Breast epithelium (tissue), 4 donors: ENCODE results near the gene PIM3. TPM values are rescaled to one million over a fixed set of nuclear protein-coding genes. Genes with fewer than 3 reads are reported as not detected.

Experiments used
- DNase-seq, 2 donors: peaks; one replicate each; pipeline ENCODE4 v3.0.0-alpha.2; 2019; ENCODE audit warnings: low spot score in 2 of 2
- H3K27ac ChIP-seq, 2 donors: fragments of 200-600 bp; sonication (generic) in 1 of 2; one replicate each; pipeline ENCODE4 v1.5.1; 2016 to 2019; ENCODE audit warnings: mild to moderate bottlenecking in 1 of 2
- H3K27me3 ChIP-seq, 2 donors: fragments of 200-600 bp; sonication (generic) in 1 of 2; one replicate each; pipeline versions ENCODE4 v1.5.1 to v1.6.0; 2017 to 2019; ENCODE audit warnings: control low read depth in 1 of 2, mild to moderate bottlenecking in 1 of 2
- H3K36me3 ChIP-seq: fragments of 200-600 bp; one replicate; pipeline ENCODE4 v1.5.1; 2019
- H3K4me1 ChIP-seq, 2 donors: fragments of 200-600 bp; sonication (generic); one replicate each; pipeline ENCODE4 v1.5.1; 2016 to 2019; ENCODE audit warnings: control low read depth in 1 of 2
- H3K4me3 ChIP-seq, 3 donors: fragments of 200-600 bp; sonication (generic); 1 replicate in 2 of 3; 2 replicates in 1 of 3; pipeline ENCODE4 v1.5.1; 2016 to 2019; ENCODE audit warnings: mild to moderate bottlenecking in 3 of 3, moderate library complexity in 2 of 3
- H3K9me3 ChIP-seq, 2 donors: fragments of 200-600 bp; sonication (generic) in 1 of 2; one replicate each; pipeline ENCODE4 v1.5.1; 2016 to 2019; ENCODE audit warnings: control low read depth in 1 of 2
- POLR2A ChIP-seq: fragments of 450-650 bp; IDR thresholded peaks from one replicate; pipeline ENCODE4 v1.6.1; 2016; ENCODE audit warnings: antibody characterized with exemption, mild to moderate bottlenecking, moderate library complexity
- POLR2AphosphoS5 ChIP-seq, 3 donors: sonication (generic); formaldehyde crosslinking; IDR thresholded peaks; one replicate each; pipeline ENCODE4 v1.6.1; 2017; ENCODE audit warnings: antibody characterized with exemption in 3 of 3
- intact Hi-C: fragments of 100-400 bp; cut with DNase I; formaldehyde crosslinking; loops from one replicate; pipeline ENCODE4 v1.15.1; 2023; ENCODE audit warnings: low total_unique reads
- total RNA-seq, 3 donors: library from RNA; depleted of rRNA; stranded (reverse); fragments of >200 nt; gene quantifications; one replicate each; pipeline ENCODE4 v1.1.0, GENCODE V29; 2016
- TF ChIP-seq, protein P1 (sequence below), 3 donors: fragments of 450-650 bp; IDR thresholded peaks; one replicate each; pipeline ENCODE4 v1.5.1; 2016 to 2017; ENCODE audit warnings: antibody characterized with exemption in 3 of 3, mild to moderate bottlenecking in 3 of 3, moderate library complexity in 3 of 3

The PIM3 gene
- total RNA-seq, 3 donors from 2014 or later: 63.0 to 92.1 (median 87.1) TPM

DNA sequence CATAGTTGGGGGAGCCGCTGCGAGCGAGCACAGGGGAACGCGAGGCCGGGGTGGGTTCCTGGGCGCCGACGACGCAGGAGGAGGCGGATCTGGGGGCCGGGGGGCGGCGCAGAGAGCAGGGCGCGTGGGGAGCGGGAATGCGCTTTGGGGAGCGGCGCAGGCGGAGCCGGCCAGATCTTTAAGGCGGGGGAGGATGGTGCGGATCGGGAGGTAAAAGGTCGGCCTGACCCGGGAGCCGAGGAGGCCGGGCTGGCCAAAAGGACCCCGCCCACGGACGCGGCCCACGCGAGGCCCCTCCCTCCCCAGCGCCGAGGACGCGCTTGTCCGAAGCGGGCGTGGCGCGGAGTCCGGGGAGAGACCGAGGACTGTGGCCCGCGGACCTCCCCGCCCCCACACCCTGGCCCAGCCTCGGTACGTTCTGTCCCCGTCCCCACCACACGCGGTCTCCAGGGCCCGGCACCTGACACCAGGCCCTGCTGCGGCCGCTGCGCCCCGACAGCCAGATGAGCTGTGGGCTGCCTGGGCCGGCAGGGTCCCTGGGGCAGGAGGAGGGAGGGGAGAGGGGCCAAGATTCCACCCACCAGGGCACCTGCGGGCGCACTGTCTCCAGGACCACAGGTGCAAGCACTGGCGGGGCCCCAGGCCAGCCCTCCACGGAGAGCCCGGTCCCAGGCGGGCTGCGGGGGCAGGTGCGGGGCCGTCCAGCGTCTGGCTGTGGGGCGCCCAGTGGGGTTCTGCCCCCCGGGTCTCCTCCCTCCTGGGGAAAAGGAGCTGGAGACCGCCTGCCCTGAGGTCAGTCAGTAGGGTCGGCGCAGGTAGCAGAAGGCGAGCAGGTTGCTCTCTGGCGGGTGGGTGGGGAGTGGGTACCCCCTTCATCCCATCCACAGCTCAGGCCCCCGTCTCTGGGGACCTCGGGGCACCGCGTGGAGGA is 10.9 kb downstream of the PIM3 start:
- intact Hi-C loops: no loop called here
- H3K4me3 ChIP-seq: peak overlapping the region; percentile 47 to 64 (median 57)
- TF ChIP-seq, protein P1, sequence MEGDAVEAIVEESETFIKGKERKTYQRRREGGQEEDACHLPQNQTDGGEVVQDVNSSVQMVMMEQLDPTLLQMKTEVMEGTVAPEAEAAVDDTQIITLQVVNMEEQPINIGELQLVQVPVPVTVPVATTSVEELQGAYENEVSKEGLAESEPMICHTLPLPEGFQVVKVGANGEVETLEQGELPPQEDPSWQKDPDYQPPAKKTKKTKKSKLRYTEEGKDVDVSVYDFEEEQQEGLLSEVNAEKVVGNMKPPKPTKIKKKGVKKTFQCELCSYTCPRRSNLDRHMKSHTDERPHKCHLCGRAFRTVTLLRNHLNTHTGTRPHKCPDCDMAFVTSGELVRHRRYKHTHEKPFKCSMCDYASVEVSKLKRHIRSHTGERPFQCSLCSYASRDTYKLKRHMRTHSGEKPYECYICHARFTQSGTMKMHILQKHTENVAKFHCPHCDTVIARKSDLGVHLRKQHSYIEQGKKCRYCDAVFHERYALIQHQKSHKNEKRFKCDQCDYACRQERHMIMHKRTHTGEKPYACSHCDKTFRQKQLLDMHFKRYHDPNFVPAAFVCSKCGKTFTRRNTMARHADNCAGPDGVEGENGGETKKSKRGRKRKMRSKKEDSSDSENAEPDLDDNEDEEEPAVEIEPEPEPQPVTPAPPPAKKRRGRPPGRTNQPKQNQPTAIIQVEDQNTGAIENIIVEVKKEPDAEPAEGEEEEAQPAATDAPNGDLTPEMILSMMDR (IDR thresholded peaks at IDR 0.05): no peak
- TF ChIP-seq POLR2AphosphoS5 (IDR thresholded peaks at IDR 0.05): peak in 1 of 3 donors; percentile 47
- TF ChIP-seq POLR2A: no peak
- peaks cover 16 to 21% of the 10 kb centered on the region in 2 donors for H3K4me1 ChIP-seq
- peak overlapping the region; percentile 78 to 88 for H3K27ac ChIP-seq
- no peaks in the 10 kb centered on the region for H3K9me3 ChIP-seq
- no peaks in the 10 kb centered on the region for H3K27me3 ChIP-seq
- no peaks in the 10 kb centered on the region for H3K36me3 ChIP-seq
- DNase-seq: peak; percentile 69 to 79

- H3K36me3 ChIP-seq: no peaks in the 10 kb centered on the region
- TF ChIP-seq POLR2A (no peak), POLR2AphosphoS5 (IDR thresholded peaks at IDR 0.05) (no peak)
- TF ChIP-seq, protein P1 (IDR thresholded peaks at IDR 0.05): no peak
- peak overlapping the region; percentile 47 to 64 (median 57) for H3K4me3 ChIP-seq
- peak overlapping the region; percentile 78 to 88 for H3K27ac ChIP-seq
- DNase-seq: peak; percentile 34 to 51
- H3K9me3 ChIP-seq: no peaks in the 10 kb centered on the region
- intact Hi-C loops: no loop called here
- no peaks in the 10 kb centered on the region for H3K27me3 ChIP-seq
- peaks cover 10 to 18% of the 10 kb centered on the region in 2 donors for H3K4me1 ChIP-seq
Observed at GRCh38 chr22:49972163-49973017, 11.8 kb downstream of the PIM3 start.

DNA sequence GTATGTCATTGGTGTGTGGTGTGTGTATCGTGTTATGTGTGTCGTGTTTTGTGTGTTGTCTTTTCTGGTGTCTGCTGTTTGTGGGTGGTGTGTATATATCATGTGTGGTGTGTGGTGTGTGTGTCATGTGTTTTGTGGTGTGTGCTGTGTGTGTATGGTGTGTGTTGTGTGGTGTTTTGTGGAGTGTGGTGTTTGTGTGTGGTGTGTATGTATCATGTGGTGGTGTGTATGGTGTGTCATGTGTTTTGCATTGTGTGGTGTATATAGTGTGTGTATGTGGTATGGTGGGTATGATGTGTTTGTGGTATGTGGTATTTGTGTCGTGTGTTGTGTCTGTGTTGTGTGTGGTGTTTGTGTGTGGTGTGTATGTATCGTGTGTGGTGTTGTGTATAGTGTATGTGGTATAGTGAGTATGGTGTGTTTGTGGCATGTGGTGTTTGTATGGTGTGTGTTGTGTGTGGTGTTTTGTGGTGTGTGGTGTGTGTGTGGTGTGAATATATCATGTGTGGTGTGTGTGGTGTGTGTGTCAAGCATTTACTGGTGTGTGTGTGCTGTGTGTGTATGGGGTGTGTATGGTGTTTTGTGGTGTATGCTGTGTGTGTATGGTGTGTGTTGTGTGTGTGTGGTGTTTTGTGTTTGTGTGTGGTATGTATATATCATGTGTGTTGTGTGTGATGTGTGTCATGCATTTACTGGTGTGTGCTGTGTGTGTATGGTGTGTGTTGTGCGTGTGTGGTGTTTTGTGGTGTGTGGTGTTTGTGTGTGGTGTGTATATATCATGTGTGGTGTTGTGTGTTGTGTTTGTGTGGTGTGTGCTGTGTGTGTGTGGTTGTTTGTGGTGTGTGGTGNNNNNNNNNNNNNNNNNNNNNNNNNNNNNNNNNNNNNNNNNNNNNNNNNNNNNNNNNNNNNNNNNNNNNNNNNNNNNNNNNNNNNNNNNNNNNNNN is 12.7 kb downstream of the PIM3 start:
- H3K9me3 ChIP-seq: no peaks in the 10 kb centered on the region
- H3K4me3 ChIP-seq: no peak overlapping the region
- TF ChIP-seq, protein P1 (IDR thresholded peaks at IDR 0.05): no peak
- no peak for TF ChIP-seq POLR2A
- TF ChIP-seq POLR2AphosphoS5 (IDR thresholded peaks at IDR 0.05): no peak
- no peak overlapping the region for H3K27ac ChIP-seq
- H3K27me3 ChIP-seq: no peaks in the 10 kb centered on the region
- peak in 1 of 2 donors; percentile 10 for DNase-seq
- H3K4me1 ChIP-seq: peaks cover 10 to 18% of the 10 kb centered on the region in 2 donors
- intact Hi-C loops: no loop called here
- no peaks in the 10 kb centered on the region for H3K36me3 ChIP-seq

DNA sequence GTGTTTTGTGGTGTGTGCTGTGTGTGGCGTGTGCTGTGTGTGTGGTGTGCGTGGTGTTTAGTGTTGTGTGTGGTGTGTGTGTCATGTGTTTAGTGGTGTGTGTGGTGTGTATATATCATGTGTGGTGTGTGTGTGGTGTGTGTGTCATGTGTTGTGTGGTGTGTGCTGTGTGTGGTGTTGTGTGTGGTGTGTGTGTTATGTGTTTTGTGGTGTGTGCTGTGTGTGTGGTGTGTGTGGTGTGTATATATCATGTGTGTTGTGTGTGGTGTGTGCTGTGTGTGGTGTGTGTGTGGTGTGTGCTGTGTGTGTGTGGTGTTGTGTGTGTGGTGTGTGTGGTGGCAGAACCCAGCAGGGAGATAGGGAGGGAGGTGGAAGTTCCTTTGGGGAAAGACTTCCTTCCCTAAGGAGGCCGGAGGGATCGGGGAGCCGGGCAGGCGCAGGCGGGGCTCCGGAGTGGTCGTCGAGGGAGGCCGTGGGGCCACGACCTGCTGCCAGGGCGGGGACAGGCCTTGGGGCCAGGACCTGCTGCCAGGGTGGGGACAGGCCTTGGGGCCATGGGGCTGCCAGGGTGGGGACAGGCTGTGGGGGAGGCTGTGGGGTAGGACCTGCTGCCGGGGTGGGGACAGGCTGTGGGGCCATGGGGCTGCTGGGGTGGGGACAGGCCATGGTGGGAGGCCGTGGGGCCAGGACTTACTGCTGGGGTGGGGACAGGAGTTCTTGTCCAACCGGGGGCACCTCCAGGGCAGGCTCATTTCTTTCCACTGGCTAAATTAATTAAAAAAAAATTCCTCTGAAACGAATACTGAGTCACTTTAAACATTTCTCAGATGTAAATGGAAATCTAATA is 15.2 kb downstream of the PIM3 start:
- TF ChIP-seq, protein P1 (IDR thresholded peaks at IDR 0.05): no peak
- TF ChIP-seq POLR2AphosphoS5 (IDR thresholded peaks at IDR 0.05): no peak
- no peak for TF ChIP-seq POLR2A
- Histone ChIP-seq H3K36me3 (no peaks in the 10 kb centered on the region), H3K4me1 (peaks cover 0 to 13% of the 10 kb centered on the region in 2 donors), H3K27ac (peak overlapping the region; percentile 57 to 82), H3K4me3 (no peak overlapping the region), H3K27me3 (no peaks in the 10 kb centered on the region), H3K9me3 (no peaks in the 10 kb centered on the region)
- intact Hi-C loops: no loop called here
- DNase-seq: peak; percentile 17 to 49
